Immature natural killer cell (primary cell): ENCODE results near the gene PCSK6. TPM values are rescaled to one million over a fixed set of nuclear protein-coding genes. Genes with fewer than 3 reads are reported as not detected.

Source experiments
- DNase-seq, 3 donors: peaks; one replicate each; pipeline ENCODE4 v3.0.0; 2022; ENCODE audit warnings: mixed read lengths in 1 of 3
- H3K27ac Mint-ChIP-seq, 6 donors: one replicate each; pipeline ENCODE4 v1.8.0; 2020; ENCODE audit warnings: mixed read lengths in 6 of 6, mild to moderate bottlenecking in 5 of 6, inconsistent platforms in 4 of 6, moderate library complexity in 3 of 6
- H3K27me3 Mint-ChIP-seq, 3 donors: one replicate each; pipeline ENCODE4 v1.8.0; 2020 to 2021; ENCODE audit warnings: low read depth in 3 of 3, mild to moderate bottlenecking in 3 of 3, mixed read lengths in 3 of 3, moderate library complexity in 3 of 3, inconsistent platforms in 1 of 3
- H3K36me3 Mint-ChIP-seq, 3 donors: one replicate each; pipeline ENCODE4 v1.8.0; 2020; ENCODE audit warnings: mixed read lengths in 3 of 3, inconsistent platforms in 2 of 3, mild to moderate bottlenecking in 2 of 3
- H3K4me1 Mint-ChIP-seq, 2 donors: one replicate each; pipeline ENCODE4 v1.8.0; 2020; ENCODE audit warnings: inconsistent platforms in 2 of 2, mild to moderate bottlenecking in 2 of 2, mixed read lengths in 2 of 2, moderate library complexity in 1 of 2
- H3K4me3 Mint-ChIP-seq, 5 donors: one replicate each; pipeline ENCODE4 v1.8.0; 2020; ENCODE audit warnings: mild to moderate bottlenecking in 5 of 5, mixed read lengths in 5 of 5, inconsistent platforms in 3 of 5, moderate library complexity in 3 of 5
- H3K9me3 Mint-ChIP-seq, 6 donors: one replicate each; pipeline ENCODE4 v1.8.0; 2020; ENCODE audit warnings: mild to moderate bottlenecking in 6 of 6, mixed read lengths in 6 of 6, inconsistent platforms in 4 of 6, moderate library complexity in 3 of 6
- polyA plus RNA-seq, 3 donors: library from polyadenylated mRNA; unstranded; fragments of 300-500 nt; fragmentation: Illumina TruSeq; gene quantifications; one replicate each; pipeline ENCODE4 v1.2.3, GENCODE V29; 2021

The PCSK6 gene
- polyA plus RNA-seq, result 1 to 10 TPM in 2 of 3 donors, not detected in 1; 1.7 to 3.0 TPM

DNA sequence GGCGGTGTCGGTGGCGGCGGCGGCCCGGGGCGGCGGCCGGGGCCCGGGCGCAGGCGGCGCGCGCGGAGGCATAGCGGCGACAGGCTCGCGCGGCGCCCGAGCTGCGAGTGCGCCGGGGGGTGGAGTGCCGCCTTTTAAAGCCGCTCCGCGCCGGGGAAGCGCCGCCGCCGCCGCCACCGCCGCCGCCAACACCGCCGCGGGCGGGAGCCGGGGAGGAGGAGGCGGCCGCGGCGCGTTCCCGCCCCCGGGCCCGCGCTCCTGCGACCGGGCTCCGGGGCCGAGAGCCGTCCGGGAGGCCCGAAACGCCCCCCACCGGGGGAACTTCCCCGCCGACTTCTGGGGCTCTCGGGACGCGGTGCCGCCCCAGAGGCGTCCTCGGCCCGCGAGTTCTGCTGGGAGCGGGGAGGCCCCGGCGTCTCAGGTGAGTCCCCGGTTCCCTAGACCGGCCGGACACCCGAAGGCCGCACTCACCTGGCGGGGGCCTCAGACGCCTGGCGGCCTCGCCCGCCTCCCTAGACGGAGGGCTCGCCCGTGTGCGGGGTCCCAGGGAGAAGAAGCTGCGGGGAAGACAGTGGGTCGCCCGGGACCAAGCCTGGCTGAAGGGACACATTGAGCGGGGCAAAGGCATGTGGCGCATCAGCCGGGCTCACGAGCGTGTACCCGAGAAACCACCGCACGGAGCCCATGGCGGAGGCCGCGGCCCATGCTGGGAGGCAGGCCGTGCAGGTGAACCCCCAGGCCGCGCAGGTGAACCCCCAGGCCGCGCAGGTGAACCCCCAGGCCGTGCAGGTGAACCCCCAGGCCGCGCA, at the start of gene PCSK6:
Gene PCSK6, minus strand, starts transcription at position 109 of the 809 bp plus-strand sequence. Its CDS starts 37 bp downstream, at position 72.
- no peak within 1 kb of the TSS for H3K27ac Mint-ChIP-seq
- H3K27me3 Mint-ChIP-seq, result peaks cover 13 to 25% (median 15%) of the 10 kb centered on the region in 3 donors

DNA sequence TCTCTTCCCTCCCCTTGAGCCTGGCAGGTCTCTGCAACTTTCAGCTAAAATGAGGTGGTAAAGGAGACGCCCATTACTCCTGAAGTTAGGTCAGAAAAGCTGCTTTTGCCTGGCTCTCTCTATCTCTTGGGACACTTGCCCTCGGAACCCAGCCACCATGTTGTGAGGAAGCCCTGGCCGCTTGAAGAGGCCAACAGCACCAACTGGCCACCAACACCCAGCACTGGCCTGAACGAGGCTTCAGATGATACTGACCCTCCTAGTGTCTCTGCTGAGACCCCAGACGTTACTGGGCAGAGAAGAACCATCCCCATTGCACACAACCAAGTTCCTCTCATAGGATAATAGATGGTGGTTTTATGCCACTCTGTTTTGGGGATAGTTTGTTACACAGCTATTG, 49.5 kb upstream of the PCSK6 start:
- Mint-ChIP-seq H3K27ac (no peak overlapping the region), H3K36me3 (no peaks in the 10 kb centered on the region), H3K27me3 (peaks cover 0 to 4% (median 2%) of the 10 kb centered on the region in 3 donors), H3K4me1 (no peaks in the 10 kb centered on the region), H3K9me3 (no peaks in the 10 kb centered on the region), H3K4me3 (no peak overlapping the region)
- no peak for DNase-seq

More for the DNA sequence above, at the start of gene PCSK6:
- Mint-ChIP-seq H3K9me3 (peaks cover 0 to 2% (median 0%) of the 10 kb centered on the region in 6 donors), H3K4me3 (peak within 1 kb of the TSS in 3 of 5 donors; percentile 29 to 33 (median 31)), H3K36me3 (no peaks in the 10 kb centered on the region), H3K4me1 (peaks cover 0 to 2% of the 10 kb centered on the region in 2 donors)
- DNase-seq, result no peak

DNA sequence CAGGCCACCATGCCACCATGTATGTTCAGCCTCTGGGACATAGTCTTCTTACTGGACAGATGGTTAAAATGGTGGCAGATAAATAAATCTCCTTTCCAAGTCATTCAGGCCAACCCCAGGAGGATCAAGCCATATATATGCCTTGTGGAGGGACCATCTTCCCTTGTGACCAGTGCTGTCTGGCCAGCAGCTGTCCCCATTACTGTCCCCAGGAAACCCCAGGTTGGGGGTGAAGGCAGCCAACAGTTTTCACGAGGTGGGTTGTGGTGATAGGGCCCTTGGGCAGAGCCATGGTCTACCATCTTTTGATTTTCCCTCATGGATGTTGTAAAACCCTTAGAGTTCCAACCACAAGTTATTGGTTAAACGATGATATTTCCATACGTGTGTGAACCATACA, 48.7 kb upstream of the PCSK6 start:
- no peaks in the 10 kb centered on the region for H3K9me3 Mint-ChIP-seq
- no peaks in the 10 kb centered on the region for H3K36me3 Mint-ChIP-seq
- peaks cover 0 to 2% (median 2%) of the 10 kb centered on the region in 3 donors for H3K27me3 Mint-ChIP-seq
- H3K4me3 Mint-ChIP-seq, result no peak overlapping the region
- DNase-seq, result no peak
- H3K27ac Mint-ChIP-seq, result no peak overlapping the region
- no peaks in the 10 kb centered on the region for H3K4me1 Mint-ChIP-seq

DNA sequence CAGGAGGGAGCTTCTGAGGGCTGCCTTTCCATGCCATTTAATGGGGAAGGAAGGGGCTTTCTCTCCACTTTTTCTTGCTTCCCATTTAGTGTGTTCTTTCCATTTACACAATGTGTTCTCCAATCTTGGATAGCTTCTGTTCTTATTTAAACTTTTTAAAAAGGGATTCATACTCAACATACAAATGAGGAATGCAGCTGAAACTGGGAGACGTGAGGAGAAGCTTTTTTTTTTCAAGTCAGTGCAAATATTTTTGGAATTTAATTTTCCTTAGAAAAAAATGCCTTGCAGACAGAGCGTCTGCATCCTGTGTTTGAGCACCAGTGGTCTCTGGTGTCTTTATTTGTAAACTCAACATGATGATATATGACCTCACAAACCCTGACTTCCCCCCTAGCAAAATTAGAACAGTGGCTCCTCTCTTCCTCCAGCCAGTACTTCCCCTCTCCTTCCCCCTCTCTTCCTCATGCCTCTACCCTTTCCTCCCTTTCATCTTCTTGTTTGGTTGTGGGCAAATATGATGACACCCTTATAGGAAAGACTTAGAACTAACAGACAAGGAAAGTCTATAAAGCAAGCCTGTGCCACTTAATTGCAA, 48.1 kb upstream of the PCSK6 start:
- Mint-ChIP-seq H3K4me3 (no peak overlapping the region), H3K27me3 (peaks cover 0 to 2% (median 0%) of the 10 kb centered on the region in 3 donors), H3K4me1 (no peaks in the 10 kb centered on the region), H3K9me3 (no peaks in the 10 kb centered on the region), H3K36me3 (no peaks in the 10 kb centered on the region), H3K27ac (no peak overlapping the region)
- no peak for DNase-seq

DNA sequence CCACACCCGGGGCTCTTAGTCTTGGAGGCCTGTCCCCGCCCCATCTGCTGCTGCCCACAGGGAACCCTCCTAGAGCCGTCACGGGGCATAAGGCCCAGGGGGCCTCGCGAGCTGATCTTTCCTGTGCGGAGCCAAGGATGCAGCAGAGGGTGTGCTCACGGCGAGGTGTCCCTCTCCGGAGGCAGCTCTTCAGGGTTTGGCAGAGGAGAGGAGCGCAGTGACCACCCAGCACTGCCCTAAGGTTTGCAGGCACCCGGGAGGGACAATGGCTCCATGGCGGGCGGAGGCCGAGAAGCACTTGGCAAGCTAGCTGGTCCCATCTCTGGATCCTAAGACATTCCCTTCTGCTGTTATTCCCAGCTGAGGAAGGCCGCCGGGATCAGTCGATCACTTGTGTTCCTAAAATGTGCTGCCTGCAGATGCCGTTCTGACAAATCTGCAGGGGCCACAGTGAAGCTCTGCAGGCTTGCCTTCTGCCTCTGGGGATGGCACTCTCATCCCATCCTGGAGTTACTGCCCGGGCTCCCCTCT, 47.4 kb upstream of the PCSK6 start:
- no peak overlapping the region for H3K27ac Mint-ChIP-seq
- H3K36me3 Mint-ChIP-seq, result no peaks in the 10 kb centered on the region
- no peaks in the 10 kb centered on the region for H3K9me3 Mint-ChIP-seq
- no peak for DNase-seq
- peaks cover 0 to 2% (median 0%) of the 10 kb centered on the region in 3 donors for H3K27me3 Mint-ChIP-seq
- no peaks in the 10 kb centered on the region for H3K4me1 Mint-ChIP-seq
- no peak overlapping the region for H3K4me3 Mint-ChIP-seq

DNA sequence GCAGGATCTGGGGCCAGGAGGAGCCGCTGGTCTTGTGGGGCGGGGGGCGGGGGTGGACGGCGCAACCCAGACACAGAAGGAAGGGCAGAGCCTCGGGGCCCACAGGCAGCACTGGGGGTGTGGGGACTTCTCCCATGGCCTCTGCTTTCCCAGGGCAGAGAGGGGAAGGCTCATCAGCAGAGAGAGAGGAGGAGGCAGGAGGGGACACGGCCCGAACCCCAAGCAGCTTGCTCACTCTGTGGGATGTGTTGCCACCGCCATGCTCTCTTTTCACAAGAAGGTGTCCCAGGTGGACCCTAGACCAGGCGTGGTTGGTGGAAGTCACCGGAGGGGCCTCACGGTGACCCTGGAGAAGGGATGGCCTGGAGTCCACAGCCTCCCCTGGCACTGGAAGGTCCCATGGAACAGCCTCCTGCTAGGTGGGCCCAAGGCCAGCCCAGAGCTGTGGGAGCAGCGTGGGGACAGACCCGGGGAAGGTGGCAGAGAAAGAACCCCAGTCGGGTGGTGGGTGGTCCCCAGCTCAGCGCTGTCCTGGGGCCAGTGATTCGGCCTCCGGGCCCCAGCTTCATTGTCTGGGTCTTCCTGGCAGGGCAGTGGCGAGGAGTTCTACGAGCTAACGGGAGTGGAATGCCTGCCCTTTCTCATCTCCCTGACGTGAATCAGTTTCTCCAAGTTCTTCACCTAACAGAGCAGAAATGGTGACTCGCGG, 46.8 kb upstream of the PCSK6 start:
- no peak overlapping the region for H3K27ac Mint-ChIP-seq
- H3K27me3 Mint-ChIP-seq, result peaks cover 0 to 2% (median 0%) of the 10 kb centered on the region in 3 donors
- no peak overlapping the region for H3K4me3 Mint-ChIP-seq
- no peak for DNase-seq
- H3K4me1 Mint-ChIP-seq, result no peaks in the 10 kb centered on the region
- H3K36me3 Mint-ChIP-seq, result no peaks in the 10 kb centered on the region
- no peaks in the 10 kb centered on the region for H3K9me3 Mint-ChIP-seq

DNA sequence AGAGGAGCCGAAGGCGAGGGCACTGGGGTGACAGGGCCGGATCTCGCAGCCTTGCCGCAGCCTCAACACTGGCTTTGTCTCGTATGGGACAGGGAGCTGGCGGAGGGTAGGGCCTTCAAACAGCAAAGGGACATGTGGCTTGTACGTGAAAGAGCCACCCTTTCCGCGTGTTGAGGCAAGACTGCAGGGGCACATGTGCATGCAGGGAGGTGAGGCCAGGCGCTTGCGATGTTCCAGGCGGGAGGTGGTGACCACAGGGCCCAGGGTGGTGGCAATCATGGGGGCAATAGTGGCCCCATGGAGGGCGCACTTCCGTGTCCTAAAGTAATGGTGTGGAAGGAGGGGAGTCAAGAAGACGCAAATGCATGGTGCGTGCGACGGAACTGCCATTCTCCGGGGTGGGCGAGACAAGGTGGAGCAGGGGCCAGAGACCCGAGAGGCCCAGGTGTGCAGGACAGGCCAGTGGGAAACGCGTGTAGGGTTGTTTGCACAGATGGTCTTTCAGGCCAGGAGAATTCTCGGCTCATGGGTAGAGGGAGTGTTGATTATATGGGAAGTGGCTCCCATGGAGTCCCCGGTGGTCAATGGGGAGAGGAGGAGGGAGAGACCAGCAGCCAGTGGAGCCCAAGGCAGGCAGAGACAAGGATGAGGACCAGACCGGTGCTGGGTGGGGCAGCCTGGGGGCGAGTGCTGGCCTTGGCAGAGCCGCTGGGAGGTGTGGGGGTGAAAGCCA, 45.8 kb upstream of the PCSK6 start:
- Mint-ChIP-seq H3K27ac (no peak overlapping the region), H3K4me3 (no peak overlapping the region), H3K27me3 (peaks cover 0 to 2% (median 0%) of the 10 kb centered on the region in 3 donors)

DNA sequence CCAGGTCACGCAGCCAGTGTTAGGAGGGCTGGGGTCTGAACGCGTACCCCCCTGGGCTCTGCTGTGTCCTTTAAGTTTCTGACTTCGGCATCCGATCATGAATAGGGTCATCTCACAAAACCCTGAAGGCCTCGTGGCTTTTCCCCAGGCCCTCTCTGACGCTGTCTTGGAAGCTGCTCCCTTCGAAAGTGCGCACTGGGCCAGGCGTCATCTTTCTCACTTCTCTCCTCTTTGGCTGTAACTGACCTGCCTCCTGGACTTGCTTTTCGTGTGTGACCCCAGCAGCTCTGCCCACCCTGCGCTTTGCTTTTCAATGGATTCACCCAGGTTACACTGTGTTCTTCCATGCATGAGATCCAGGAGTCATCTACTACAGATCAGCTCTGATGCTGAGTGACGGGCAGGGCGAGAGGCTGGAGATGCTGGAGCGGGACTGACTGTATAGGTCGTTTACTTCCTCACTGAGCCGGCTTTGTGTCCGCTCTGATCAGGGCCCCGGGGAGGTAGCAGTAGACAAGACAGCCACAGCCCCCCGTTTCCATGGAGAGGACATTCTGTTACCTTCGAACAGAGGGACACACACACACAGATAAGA, 45.0 kb upstream of the PCSK6 start:
- no peak for DNase-seq
- H3K4me3 Mint-ChIP-seq, result no peak overlapping the region
- H3K36me3 Mint-ChIP-seq, result no peaks in the 10 kb centered on the region
- no peak overlapping the region for H3K27ac Mint-ChIP-seq
- no peaks in the 10 kb centered on the region for H3K4me1 Mint-ChIP-seq
- H3K27me3 Mint-ChIP-seq, result peaks cover 0 to 2% (median 0%) of the 10 kb centered on the region in 3 donors
- H3K9me3 Mint-ChIP-seq, result no peaks in the 10 kb centered on the region

More for the DNA sequence above, 45.8 kb upstream of the PCSK6 start:
- H3K36me3 Mint-ChIP-seq, result no peaks in the 10 kb centered on the region
- no peak for DNase-seq
- H3K4me1 Mint-ChIP-seq, result no peaks in the 10 kb centered on the region
- no peaks in the 10 kb centered on the region for H3K9me3 Mint-ChIP-seq

DNA sequence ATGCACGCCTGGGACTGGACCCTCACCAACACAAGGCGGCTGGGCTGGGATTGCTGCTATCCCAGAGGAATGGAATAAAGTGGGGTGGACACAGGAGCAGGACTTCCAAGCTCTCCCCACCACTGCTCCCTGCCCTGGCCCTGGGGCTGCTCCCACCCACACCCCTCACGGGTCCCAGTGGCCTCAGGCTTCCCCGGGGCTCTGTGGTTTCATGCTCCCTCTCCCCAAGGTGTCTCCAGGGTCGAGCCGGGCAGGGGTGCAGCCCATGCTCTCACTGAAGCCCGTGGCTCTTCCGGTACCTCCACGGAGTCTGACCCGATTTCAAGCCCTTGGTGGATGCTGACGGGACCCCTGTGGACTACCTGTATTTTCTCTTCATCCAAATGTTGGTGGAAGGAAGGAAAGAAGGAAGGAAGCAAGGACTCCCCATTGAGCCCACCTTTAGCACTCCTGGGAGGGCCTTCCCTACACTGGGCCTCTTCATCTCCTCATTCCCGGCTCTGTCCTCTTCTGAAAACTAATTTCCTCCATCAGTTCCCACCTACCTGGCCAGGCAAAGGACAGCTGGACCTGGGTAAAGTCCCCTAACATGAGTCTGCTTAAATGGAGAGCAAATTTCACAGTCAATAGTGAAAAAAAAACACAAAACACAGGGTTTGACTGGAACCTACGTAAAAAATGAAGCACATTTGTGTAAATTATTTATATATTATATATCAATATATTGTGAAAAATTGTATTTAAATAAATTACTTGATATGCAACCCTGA, 44.0 kb upstream of the PCSK6 start:
- no peak overlapping the region for H3K4me3 Mint-ChIP-seq
- H3K36me3 Mint-ChIP-seq, result no peaks in the 10 kb centered on the region
- no peaks in the 10 kb centered on the region for H3K9me3 Mint-ChIP-seq
- peaks cover 0 to 2% (median 0%) of the 10 kb centered on the region in 3 donors for H3K27me3 Mint-ChIP-seq
- DNase-seq, result no peak
- no peak overlapping the region for H3K27ac Mint-ChIP-seq
- no peaks in the 10 kb centered on the region for H3K4me1 Mint-ChIP-seq

DNA sequence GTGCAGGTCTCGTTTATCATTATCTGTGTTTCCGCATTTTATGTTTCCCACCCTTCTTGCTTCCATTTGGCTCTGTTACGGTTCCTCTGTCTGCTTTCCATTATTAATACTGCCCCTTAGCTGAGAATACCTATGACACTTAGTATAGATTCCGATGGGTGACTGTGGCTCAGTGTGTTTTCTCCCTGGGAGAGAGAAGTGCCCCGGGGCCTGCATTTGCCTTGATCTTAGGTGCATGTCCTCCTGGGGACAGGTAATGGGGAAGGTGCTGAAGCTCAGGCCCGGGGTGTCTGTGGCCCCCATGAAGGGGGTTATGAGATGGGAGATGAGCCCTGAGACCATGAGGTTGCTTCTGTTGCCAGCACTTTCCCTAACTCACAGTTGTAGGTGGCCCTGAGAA, 43.4 kb upstream of the PCSK6 start:
- no peak overlapping the region for H3K27ac Mint-ChIP-seq
- no peak for DNase-seq
- H3K4me3 Mint-ChIP-seq, result no peak overlapping the region
- no peaks in the 10 kb centered on the region for H3K9me3 Mint-ChIP-seq
- H3K27me3 Mint-ChIP-seq, result peaks cover 0 to 3% (median 2%) of the 10 kb centered on the region in 3 donors
- no peaks in the 10 kb centered on the region for H3K4me1 Mint-ChIP-seq
- H3K36me3 Mint-ChIP-seq, result no peaks in the 10 kb centered on the region

DNA sequence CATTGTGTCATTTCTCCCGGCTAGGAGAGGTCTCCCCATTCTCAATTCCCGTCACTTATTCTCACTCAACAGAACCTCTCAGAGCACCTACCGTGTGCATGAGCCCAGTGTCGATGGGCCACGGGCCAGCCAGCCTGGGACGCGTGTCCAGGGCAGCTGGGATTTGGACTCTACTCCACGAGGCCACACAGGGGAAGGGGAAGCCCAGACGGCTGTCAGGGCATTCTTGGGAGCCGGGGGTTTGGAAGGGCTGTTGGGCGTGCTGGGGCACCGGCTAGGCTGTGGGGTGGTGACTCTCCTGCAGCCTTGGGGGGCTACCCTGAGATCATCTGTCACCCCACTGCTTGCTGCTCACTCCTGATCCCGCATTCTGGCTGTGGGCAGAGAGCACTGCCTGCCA, 41.7 kb upstream of the PCSK6 start:
- Mint-ChIP-seq H3K9me3 (no peaks in the 10 kb centered on the region), H3K4me1 (no peaks in the 10 kb centered on the region), H3K4me3 (no peak overlapping the region), H3K27ac (no peak overlapping the region), H3K27me3 (peaks cover 0 to 3% (median 2%) of the 10 kb centered on the region in 3 donors), H3K36me3 (no peaks in the 10 kb centered on the region)
- DNase-seq, result no peak

DNA sequence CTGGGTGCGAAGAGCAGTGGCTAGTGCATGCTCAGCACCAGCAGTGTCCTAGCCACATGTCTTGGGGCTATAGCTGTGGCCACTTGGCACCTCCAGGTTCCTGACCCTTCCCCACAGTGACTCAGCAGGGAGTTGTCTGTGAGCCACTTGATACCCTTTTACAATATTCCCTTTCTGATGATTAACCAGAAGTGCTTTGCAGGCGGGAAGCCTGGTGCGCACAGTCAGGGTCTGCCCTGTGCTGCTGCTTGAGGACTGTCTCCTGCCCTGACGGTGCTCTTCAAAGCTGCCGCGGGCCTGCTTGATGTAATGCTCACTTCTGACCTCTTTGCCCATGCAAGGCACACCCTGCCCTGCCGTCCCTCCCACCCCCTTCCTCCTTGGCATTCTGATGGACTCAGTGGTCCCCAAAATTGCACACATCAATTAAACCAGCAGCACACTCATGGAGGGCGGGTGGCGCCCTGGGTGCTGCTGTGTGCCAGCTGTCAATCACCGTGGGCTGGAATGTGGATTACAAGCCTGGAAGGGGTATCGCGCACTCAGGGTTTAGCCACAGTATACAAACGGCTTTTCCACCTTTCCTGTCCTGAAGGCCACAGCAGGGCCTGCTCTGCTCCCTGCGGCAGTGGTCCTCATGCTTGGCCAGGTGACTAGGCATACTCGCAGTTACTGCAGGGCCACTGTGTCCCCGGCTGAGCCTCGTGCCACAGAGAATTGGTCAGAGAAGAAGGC, 40.9 kb upstream of the PCSK6 start:
- no peaks in the 10 kb centered on the region for H3K9me3 Mint-ChIP-seq

More for the DNA sequence above, 40.9 kb upstream of the PCSK6 start:
- H3K4me3 Mint-ChIP-seq, result no peak overlapping the region
- DNase-seq, result no peak
- no peaks in the 10 kb centered on the region for H3K36me3 Mint-ChIP-seq
- H3K4me1 Mint-ChIP-seq, result no peaks in the 10 kb centered on the region
- H3K27me3 Mint-ChIP-seq, result peaks cover 0 to 3% (median 2%) of the 10 kb centered on the region in 3 donors
- H3K27ac Mint-ChIP-seq, result no peak overlapping the region
